ENCODE measurements around the gene STARD7.
"Not testable (repeated sequence)": the region's sequence is repeated elsewhere in the genome, so short reads cannot be mapped to it uniquely, and the experiment has no call there.

The STARD7 gene, protein sequence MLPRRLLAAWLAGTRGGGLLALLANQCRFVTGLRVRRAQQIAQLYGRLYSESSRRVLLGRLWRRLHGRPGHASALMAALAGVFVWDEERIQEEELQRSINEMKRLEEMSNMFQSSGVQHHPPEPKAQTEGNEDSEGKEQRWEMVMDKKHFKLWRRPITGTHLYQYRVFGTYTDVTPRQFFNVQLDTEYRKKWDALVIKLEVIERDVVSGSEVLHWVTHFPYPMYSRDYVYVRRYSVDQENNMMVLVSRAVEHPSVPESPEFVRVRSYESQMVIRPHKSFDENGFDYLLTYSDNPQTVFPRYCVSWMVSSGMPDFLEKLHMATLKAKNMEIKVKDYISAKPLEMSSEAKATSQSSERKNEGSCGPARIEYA

DNA sequence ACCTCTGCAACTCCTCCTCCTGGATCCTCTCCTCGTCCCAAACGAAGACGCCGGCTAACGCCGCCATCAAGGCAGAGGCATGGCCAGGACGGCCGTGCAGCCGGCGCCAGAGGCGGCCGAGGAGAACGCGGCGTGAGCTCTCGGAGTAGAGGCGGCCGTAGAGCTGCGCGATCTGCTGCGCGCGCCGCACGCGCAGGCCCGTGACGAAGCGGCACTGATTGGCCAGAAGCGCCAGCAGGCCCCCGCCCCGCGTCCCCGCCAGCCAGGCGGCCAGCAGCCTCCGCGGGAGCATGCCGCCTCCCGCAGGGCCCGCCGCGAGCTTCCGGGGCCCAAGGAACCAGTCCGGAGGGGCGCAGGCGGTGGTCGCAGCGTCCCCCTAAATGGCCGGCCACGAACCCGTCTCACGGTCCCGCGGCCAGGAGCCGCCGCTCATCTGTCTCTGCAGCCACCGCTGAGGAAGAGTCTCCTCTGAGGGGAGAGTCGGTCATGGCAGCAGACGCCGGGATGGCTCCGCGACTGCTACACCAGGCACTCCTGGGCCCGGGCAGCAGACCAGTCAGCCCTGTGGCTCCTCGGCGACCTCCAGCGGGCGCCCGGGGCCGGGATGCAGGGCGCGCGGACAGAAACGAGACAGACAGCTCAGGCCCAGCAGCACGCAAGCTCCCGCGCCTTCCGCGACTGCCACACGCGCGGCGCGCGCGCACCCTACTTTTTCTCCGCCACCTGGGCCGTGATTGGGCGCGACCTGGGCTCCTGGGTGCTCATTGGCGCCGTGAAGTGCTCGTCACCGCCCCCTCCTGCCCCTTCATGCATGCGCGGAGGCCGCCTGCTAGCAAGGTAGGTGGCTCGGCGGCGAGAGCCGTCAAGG is at the start of gene STARD7:
TSS of gene STARD7 (minus strand) at position 685 of the 868 bp plus-strand sequence. CDS start at position 292, 393 bp downstream.
- peak; percentile 94 to 97 for DNase-seq (ENCODE audit: low read depth in 2 of 2)

DNA sequence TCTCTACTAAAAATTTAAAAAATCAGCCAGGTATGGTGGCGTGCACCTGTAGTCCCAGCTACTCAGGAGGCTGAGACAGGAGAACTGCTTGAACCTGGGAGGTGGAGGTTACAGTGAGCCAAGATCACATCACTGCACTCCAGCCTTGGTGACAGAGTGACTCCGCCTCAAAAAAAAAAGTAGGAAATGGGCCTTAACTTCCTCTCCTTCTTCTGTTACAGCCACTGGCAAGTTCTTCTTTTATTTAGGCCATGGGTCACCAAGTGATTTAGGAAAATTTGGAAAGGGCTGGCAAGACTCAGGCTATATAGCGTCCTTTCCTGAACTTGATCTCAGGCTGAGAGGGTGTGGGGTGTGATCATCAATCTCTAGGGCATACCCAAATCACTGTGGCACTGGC is 49.1 kb upstream of the STARD7 start:
- DNase-seq (ENCODE audit: low read depth in 2 of 2), result not testable (repeated sequence)

DNA sequence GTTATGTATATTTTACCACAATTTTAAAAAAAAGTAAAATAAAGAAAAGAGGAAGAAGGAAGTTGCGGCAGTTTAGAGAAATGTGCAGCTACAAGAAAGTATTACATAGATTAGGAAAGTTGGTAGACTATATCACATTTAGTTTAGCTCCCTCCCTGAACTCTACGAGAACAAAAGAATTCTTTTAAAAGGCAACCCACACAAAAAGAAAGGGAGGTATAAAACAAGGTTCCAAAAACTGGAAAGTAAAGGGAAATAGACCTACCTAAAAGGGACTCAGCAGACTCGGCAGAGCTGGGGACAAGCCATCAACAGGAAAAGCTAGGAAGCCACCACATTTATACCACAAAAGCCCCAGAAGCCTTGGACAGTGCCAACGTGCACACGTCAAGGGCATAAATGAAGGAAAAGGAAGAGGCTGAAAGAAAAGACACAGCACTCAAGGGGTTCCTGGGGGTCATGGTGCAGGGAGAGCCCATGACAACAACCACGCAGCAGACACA is 48.0 kb upstream of the STARD7 start:
- no peak for DNase-seq (ENCODE audit: low read depth in 2 of 2)

DNA sequence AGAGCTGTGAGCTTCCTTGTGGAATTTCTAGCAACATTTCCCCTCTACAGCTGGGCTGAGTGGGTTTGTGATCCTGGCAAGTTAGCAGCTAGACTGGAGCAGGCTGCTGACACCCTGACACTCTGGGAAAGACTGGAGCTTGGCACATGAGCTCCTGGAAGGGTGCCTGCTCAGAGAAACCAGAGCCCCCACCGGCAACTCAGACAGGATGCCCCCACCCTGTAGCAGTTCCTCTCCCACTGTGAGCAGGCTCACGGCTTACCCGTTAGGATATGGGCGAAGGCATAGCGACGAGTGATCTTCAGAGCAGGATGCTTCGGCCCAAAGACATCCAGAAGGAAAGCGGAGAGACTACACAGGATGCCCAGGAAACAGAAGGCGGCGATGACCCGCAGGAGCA is 45.9 kb upstream of the STARD7 start:
- no peak for DNase-seq (ENCODE audit: low read depth in 2 of 2)

DNA sequence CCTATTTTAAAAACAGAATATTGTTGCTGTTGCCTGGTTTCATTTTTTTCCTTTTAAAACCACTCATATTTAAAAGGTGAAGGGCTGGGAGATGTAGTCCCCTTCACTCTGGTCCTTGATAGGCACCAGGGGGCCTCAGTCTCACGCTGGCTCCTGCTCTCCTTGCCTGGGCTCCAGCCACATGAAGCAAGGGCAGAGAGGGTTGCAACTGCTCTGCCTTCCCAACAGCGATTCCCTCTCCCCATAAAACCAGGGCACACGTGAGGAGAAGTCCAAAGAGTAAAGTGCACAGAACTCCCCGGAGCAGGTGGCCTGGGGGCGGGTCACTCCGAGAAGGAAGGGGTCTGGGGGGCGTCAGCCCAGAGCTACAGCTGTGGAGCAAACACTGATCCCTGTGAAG is 44.4 kb upstream of the STARD7 start:
- DNase-seq (ENCODE audit: low read depth in 2 of 2), result no peak

DNA sequence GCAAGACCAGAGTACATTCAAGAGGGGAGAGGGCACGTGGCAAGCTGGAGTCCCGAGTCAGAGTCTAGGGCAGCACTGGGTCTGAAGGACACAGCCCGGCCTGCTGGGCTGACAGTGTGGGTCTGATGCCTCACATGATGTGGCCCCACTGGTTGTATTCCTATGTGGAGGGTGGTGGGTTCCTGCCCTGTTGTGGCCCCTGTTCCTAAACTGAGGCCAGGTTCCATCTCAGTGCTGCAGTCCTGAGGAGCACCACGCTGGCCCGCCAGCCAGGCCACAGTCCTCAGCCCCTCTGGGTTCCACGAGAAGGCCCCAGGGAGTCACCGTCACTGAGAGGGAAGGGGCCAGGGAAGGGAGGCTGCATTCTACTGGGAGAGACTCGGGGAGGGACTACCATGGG is 43.9 kb upstream of the STARD7 start:
- no peak for DNase-seq (ENCODE audit: low read depth in 2 of 2)

DNA sequence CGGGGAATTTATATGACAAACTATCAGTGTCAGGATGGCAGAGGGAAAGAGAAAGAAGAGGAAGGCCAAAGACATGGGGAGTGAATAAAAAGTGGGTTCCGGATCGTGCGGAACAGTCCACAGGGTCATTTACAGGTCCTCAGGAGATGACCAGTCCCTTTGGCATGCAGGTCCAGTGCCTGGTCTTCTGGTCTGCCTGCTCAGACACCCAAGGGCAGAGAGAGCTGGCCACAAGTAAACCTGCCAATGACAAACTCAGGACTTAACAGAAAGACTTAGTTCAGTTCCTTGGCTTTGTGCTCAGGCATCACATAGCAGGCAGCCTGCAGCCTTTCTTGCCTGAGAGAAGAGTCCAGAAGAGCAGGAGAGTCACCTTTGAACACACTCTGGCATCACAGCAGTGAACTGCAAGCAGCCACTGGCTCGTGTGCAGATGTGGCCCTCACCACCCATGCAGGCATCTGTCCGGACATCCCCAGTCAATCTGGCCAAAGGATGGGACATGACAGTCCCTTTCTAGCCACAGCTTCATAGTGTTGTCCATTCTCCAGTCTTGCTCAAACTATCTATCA is 43.2 kb upstream of the STARD7 start:
- DNase-seq (ENCODE audit: low read depth in 2 of 2), result no peak

DNA sequence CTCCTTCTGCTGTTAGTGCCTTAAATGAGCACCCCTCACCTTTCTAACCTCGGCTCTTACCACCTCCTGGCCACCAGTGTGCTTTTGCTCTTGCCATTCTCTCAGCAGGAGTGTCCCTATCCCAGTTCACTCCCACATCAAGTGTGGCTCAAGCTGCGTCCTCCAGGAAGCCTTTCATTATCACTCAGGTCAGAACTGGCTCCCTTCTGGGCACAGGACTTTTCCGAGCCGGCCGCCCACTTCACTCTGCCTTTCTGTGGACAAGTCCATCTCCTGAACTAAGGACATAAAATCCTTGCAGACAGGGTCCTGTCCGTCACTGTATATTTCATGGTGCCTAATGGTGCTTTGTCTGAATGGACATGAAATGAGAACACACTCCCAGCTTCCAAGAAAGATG is 41.6 kb upstream of the STARD7 start:
- no peak for DNase-seq (ENCODE audit: low read depth in 2 of 2)

DNA sequence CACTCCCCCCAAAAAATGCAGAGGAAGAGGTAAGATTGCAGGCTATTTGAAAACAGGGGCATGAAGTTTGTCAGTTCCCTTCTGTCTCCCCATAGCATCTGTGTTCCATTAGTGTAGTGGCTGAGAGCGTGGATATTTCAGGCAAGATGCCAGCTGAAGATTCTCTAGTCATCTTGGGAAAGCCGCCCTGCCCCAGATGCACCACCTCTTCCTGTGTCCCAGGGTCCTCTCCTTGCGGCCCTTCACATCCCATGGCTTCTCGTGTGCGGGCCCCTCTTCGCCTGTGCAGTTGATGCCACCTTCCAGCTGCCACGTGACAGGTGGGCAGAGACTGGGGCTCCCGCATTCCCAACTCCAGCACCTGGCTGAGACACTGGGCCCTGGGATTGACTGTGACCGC is 41.0 kb upstream of the STARD7 start:
- DNase-seq (ENCODE audit: low read depth in 2 of 2), result no peak

DNA sequence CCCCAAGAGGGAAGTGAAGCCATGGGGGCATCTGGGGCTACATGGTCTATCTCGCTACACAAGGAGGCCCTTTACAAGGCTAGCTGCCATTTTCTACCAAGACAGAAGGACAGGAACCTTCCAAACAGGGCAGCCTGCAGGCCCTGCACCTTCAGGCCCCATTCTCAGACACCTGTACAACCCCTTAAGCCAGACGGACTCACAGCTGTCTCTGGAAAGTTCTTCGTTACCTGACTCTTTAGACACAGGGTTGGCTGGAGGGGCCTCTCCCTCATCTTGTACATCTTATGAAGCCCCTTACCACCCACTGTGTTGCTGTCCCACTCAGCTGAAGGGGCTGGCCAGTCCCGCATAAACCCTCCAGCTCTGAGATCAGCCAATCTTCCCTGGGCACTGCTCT is 40.0 kb upstream of the STARD7 start:
- DNase-seq (ENCODE audit: low read depth in 2 of 2), result no peak

DNA sequence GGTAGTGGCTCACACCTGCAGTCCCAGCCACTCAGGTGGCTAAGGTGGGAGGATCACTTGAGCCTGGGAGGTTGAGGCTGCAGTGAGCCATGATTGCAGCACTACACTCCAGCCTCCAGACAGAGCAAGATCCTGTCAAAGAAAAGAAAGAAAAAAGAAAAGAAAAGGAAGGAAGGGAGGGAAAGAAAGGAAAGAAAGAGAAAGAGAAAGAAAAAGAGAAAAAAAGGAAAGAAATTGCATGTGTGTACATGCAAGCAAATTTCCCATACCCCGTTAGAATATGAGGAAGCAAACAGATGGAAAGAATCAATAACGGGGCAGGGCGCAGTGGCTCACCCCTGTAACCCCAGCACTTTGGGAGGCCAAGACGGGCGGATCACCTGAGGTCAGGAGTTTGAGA is 39.3 kb upstream of the STARD7 start:
- DNase-seq (ENCODE audit: low read depth in 2 of 2), result no peak

DNA sequence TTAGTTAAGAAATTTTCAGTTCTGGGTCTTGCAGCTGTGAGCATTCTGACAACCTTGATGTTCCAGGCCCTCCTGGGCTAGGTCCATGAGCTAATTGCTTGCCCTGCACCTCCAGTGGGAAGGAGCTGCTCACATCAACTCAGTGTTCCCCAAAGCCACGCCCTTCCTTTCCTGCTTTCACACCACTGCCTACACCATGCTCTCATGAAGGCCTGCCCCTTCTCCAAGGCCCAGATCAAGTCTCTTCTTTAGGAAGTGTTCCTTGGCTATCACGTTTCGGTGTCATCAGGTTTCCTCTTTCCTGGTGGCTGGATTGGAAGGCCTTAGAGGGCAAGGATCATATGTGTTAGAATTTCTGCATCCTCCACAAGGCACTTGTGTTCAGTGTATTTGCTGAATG is 38.4 kb upstream of the STARD7 start:
- no peak for DNase-seq (ENCODE audit: low read depth in 2 of 2)

DNA sequence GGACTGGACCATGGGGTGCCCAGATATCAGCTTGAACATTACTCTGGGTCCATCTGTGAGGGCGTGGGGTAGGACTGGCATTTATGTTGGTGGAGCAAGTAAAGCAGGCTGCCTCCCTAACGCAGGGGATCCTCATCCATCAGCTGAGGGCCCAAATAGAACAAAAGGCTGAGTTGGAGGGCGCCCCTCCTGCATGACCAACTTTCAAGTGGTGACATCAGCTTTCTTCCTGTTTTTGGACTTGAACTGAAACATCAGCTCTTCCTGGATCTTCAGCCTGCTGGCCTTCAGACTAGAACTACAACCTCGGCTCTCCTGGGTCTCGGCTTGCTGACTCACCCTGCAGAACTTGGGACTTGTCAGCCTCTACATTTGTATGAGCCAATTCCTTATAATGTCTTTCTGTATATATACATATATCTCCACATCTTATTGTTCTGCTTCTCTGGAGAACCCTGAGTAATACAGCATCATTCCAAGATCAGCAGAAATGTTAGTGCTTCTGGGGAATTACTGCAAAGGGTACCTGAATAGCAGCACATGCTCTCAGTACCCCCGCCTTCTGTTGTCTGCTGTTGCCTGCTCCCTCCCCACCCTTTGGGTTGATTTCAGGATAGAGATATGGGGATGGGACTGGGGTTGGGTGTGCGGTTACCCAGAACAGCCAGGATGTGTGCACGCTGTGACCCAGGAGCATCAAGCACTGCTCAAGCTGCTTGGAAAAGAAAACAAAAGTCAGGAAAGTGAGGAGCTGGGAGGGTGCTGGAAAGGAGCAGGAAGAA is 37.2 kb upstream of the STARD7 start:
- no peak for DNase-seq (ENCODE audit: low read depth in 2 of 2)

DNA sequence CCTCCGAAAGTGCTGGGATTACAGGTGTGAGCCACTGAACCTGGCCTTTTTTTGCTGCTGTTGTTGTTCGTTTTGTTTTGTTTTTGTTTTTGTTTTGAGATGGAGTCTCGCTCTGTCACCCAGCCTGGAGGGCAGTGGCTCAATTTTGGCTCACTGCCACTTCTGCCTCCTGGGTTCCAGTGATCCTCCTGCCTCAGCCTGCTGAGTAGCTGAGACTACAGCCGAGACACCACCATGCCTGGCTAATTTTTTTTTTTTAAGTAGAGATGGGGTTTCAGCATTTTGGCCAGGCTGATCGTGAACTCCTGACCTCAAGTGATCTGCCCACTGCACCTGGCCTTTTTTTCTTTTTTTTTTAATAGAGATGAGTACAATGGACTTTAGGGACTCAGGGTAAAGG is 35.2 kb upstream of the STARD7 start:
- no peak for DNase-seq (ENCODE audit: low read depth in 2 of 2)

DNA sequence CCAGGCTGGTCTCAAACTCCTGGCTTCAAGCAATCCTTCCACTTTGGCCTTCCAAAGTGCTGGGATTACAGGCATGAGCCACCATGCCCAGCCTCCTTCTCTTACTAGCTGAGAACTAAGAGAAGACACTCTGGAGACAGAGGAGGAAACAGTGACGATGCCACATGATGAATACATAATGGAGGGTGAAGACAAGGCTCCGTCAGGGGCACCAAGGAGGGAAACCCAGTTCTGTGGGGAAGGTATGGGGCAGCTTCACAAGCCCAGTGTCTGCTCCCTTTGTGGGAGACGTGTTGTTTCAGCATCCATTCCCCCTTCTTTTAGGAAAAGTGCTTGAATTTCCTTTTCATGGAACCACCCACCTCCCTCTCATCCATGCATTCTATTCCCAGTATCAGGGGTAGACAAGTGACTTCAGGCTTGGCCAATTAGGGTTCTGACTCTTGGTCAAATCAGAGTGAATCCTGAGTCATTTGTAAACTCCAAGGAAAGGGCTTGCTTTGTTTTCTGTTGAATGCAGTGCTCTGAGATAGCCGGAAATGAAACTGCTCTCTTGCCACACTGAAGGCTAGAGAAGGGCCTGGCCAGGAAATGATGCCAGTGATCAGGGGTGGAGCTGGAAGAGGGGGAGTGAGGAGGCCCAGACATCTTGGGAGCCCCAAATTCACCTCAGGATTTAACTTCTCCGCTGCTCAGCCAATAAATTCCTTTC is 33.4 kb upstream of the STARD7 start:
- DNase-seq (ENCODE audit: low read depth in 2 of 2), result peak in 1 of 2 donors; percentile 21

DNA sequence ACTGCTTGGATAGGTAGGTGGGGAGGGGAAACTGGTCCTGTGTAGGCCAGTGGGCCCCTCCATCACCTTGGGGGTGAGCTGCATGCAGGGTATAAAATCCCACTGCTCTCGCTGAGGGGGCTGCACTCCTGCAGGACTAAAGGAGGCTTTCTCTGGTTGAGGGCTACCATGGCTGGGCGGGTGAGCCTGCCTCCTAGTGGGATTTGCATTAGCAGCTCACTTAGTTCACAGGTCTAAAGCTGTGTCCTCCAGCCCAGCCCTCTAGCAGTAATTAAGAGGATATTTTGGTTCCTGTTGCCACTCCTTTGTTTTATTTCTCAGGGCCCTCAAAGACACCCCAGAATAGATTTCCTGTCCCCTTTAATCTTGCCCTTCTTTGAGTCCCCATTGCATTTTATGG is 32.6 kb upstream of the STARD7 start:
- DNase-seq (ENCODE audit: low read depth in 2 of 2), result no peak

DNA sequence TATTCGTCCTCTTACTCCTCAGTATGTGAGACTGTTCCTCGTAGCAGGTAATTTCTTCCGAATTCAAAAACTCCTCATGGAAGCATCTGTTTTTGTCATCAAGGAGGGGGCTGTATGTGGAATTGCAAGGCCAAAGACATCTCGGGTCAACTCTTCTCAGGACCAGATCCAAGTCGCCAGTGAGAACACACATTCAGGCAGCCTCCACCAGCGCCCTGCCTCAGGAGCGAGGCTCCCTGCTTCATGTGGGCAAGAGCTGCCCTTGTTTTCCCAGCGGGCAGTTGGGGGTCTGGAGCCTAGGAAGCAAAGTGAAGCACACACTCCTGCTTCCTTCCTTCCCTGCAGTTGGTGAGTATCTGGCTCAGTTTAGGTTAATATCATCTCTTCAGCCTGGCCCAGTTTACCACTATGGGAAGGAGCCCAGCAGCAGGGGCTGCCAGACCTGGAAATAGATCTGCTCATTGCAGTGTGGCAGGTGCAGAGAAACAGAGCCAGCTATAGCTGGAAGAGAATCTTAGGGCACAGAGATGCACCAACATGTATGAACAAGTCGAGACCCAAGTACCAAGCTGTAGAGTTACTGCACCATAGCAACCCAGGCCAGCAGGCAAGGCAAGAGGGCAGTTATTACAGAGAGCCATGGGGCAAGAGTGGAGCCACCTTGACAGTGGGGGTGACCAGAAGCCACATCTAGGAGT is 31.9 kb upstream of the STARD7 start:
- DNase-seq (ENCODE audit: low read depth in 2 of 2), result no peak

DNA sequence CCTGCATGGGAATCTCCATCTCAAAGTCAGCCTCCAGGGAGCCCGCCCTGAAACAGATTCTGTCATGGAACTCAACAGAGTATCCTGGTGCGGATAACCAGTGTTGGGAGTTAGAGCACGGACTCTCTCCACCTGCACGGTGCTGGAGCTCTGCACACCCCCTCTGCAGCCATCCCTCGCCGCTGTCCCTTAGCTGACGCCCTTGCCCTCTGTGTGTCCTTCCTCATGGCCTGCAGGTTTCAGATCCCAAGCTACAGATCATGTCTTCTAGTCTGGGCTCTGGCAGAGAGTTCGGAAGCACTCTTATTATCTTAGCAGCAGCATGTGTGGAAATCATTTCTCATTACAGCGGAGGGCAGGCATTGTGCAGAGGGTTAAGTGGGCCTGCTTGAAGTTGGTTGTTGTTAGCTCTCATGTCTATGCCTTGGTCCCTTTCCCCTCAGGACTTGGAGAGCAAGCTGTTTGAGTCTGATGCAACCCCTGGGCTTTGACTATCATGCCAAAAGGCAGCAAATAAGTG is 31.2 kb upstream of the STARD7 start:
- DNase-seq (ENCODE audit: low read depth in 2 of 2), result no peak

DNA sequence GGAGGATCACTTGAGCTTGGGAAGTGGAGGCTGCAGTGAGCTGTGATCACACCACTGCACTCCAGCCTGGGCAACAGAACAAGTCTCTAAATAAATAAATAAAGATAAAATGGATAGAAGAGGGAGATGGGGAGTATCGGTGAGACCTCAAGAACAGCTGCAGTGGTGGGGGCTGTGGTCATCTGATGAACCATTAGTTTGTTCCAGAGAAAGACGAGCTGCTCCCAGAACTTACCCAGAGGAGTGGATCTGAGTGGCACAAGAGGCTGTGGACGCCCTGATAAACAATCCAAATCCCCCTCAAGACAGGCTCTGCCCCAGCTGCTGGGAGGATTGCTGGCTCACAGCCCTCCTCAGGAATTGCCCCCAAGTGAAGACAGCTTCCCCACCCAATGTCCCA is 30.5 kb upstream of the STARD7 start:
- DNase-seq (ENCODE audit: low read depth in 2 of 2), result no peak

DNA sequence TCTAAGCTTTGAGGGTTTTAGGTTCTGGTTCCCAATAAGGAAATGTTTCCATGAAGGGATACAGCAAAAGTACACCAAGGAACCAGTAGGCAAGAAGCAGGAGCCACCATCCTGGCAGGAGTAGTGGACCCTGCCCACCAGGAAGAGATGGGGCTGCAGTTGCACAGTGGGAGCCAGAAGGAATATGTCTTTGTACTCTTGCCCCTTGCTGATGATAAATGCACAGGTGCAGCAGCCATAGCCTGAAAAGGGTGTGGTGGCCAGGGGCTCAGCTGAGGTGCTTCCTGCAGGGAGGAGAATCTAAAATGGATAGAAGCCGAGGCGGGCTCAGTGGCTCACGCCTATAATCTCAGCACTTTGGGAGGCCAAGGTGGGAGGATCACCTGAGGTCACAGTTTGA is 29.6 kb upstream of the STARD7 start:
- DNase-seq (ENCODE audit: low read depth in 2 of 2), result no peak
